Hematopoietic multipotent progenitor cell treated with erythropoietin and hydrocortisone succinate and interleukin-3 and kit ligand, for 17 days (in vitro differentiated cells): ENCODE data around the gene LCE1B.

Experiments
- DNase-seq: peaks from one replicate; pipeline ENCODE4 v3.0.0-alpha.2; 2015; ENCODE audit warnings: low spot score

The LCE1B gene

GRCh38 chr1:152811671-152812070 lies at the start of gene LCE1B:
LCE1B (plus strand) TSS chr1:152811971; CDS start chr1:152812447, 476 bp downstream.
- no peak for DNase-seq

GRCh38 chr1:152768847-152769533 lies 42.8 kb upstream of the LCE1B start:
- DNase-seq = no peak

GRCh38 chr1:152770411-152770810 lies 41.4 kb upstream of the LCE1B start:
- no peak for DNase-seq

GRCh38 chr1:152774875-152775274 lies 36.9 kb upstream of the LCE1B start, which contains the start of gene LCE1F:
LCE1F (plus strand) TSS chr1:152775140; CDS start chr1:152776372, 1,232 bp downstream.
- no peak for DNase-seq

- no peak for DNase-seq
Measured at GRCh38 chr1:152776361-152776760, 35.4 kb upstream of the LCE1B start.

GRCh38 chr1:152777510-152778137 lies 34.1 kb upstream of the LCE1B start:
- DNase-seq = no peak

GRCh38 chr1:152783095-152783494 lies 28.7 kb upstream of the LCE1B start:
- DNase-seq = no peak

GRCh38 chr1:152786077-152786476 lies 25.7 kb upstream of the LCE1B start, which contains the start of gene LCE1E:
LCE1E (plus strand) TSS chr1:152786257; CDS start chr1:152787300, 1,043 bp downstream.
- DNase-seq = no peak

- DNase-seq = no peak
Measured at GRCh38 chr1:152795686-152796085, 16.1 kb upstream of the LCE1B start.

GRCh38 chr1:152796421-152796820 lies 15.3 kb upstream of the LCE1B start, which contains the start of gene LCE1D:
LCE1D (plus strand) TSS chr1:152796721; CDS start chr1:152797795, 1,074 bp downstream.
- no peak for DNase-seq

GRCh38 chr1:152801333-152801732 lies 10.4 kb upstream of the LCE1B start:
- DNase-seq = no peak

- DNase-seq = no peak
Measured at GRCh38 chr1:152806576-152806975, 5.2 kb upstream of the LCE1B start, which contains the start of gene LCE1C. LCE1C (minus strand) TSS chr1:152806651; CDS start chr1:152805478, 1,173 bp downstream.

- DNase-seq = no peak
Measured at GRCh38 chr1:152811050-152811449, 721 bp upstream of the LCE1B start.

- DNase-seq = no peak
Measured at GRCh38 chr1:152817309-152817708, 5.5 kb downstream of the LCE1B start.

- DNase-seq = no peak
Measured at GRCh38 chr1:152823294-152823693, 11.5 kb downstream of the LCE1B start.

GRCh38 chr1:152824964-152825363 lies 13.2 kb downstream of the LCE1B start:
- no peak for DNase-seq

GRCh38 chr1:152827173-152827572 lies 15.4 kb downstream of the LCE1B start, which contains the start of gene LCE1A:
LCE1A (plus strand) TSS chr1:152827473; CDS start chr1:152827473, 0 bp downstream.
- DNase-seq = no peak

- DNase-seq = no peak
Measured at GRCh38 chr1:152836870-152837269, 25.1 kb downstream of the LCE1B start.

GRCh38 chr1:152842556-152842955 lies 30.8 kb downstream of the LCE1B start, which contains the start of gene LCE6A:
LCE6A (plus strand) TSS chr1:152842856; CDS start chr1:152843521, 665 bp downstream.
- no peak for DNase-seq

GRCh38 chr1:152855661-152856060 lies 43.9 kb downstream of the LCE1B start:
- DNase-seq = no peak

GRCh38 chr1:152858062-152858461 lies 46.3 kb downstream of the LCE1B start:
- DNase-seq = no peak

GRCh38 chr1:152859696-152860095 lies 47.9 kb downstream of the LCE1B start, which contains the start of gene LCE7A:
LCE7A (plus strand) TSS chr1:152859996; CDS start chr1:152860698, 702 bp downstream.
- DNase-seq = no peak

GRCh38 chr1:152860129-152860528 lies 48.4 kb downstream of the LCE1B start:
- DNase-seq = no peak
